Measurements from ENCODE around the gene JAKMIP1.

Gene JAKMIP1

GRCh38 chr4:6086846-6087245, 113.5 kb downstream of the JAKMIP1 start:
- no peak for FAIRE-seq

GRCh38 chr4:6085691-6086628, 114.4 kb downstream of the JAKMIP1 start:
- no peak for FAIRE-seq

DNA sequence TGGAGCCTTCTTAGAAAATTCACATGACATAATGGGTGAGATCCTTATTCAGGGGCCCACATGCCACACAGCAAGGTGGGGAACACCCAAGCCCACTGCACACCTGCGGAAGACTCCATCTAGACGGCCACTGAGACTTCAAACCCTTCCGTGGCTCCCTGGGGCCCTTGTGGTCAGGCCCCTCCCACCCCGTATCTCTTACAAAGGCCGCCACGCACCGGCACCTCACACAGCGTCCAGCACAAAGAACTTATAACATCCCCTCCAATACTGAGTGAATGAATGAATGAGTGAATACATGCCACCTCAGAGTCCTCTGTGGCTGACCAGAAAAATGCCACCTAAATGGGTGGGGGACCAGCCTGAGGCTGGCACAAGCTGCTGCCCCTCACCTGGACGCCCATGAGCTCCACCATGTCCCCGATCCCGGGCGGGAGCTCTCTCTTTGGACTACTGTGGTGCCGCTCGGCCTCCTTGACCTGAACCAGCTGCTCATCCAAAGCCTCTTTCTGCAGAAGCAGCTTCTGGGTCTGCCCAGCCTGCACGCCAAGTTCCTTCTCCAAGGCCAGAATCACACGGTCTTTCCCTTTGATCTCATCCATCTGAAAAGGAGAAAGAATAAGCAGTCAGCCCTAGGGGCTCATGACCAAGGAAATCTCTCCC, 115.2 kb downstream of the JAKMIP1 start:
- FAIRE-seq = no peak

GRCh38 chr4:6079965-6080364, 120.4 kb downstream of the JAKMIP1 start:
- no peak for FAIRE-seq

DNA sequence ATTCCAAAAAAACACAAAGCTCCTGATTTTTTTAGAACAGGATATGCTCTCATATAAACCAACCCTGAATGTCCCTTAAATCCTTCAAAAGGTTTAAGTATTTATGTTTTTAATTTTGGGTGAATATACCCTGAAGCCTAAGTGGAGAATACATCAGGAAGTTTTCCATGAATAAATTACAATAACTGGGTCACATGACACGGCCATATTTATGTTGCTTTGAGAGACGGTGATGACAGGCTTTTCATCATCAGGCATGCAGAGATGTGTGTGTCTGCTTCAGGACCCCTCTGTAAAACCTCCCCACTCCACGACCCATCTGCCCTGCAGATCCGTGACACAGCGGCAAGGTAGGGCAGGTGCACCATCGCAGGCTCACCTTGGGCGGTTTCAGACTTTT, 121.8 kb downstream of the JAKMIP1 start:
- FAIRE-seq = no peak

GRCh38 chr4:6076391-6076790, 124.0 kb downstream of the JAKMIP1 start:
- FAIRE-seq = no peak

DNA sequence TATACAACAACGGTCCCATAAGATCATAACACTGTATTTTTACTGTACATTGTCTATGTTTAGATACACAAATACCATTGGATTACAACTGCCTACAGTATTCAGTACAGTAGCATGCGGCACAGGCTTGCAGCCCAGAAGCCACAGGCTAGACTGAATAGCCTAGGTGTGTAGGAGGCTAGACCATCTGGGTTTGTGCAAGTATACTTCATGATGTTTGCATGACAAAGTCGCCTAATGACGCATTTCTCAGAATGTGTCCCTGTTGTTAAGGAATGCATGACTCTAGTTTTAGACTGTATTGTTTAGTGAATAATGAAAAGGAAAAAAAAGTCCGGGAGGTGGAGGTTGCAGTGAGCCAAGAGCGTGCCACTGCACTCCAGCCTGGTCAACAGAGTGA, 125.6 kb downstream of the JAKMIP1 start:
- FAIRE-seq = no peak

DNA sequence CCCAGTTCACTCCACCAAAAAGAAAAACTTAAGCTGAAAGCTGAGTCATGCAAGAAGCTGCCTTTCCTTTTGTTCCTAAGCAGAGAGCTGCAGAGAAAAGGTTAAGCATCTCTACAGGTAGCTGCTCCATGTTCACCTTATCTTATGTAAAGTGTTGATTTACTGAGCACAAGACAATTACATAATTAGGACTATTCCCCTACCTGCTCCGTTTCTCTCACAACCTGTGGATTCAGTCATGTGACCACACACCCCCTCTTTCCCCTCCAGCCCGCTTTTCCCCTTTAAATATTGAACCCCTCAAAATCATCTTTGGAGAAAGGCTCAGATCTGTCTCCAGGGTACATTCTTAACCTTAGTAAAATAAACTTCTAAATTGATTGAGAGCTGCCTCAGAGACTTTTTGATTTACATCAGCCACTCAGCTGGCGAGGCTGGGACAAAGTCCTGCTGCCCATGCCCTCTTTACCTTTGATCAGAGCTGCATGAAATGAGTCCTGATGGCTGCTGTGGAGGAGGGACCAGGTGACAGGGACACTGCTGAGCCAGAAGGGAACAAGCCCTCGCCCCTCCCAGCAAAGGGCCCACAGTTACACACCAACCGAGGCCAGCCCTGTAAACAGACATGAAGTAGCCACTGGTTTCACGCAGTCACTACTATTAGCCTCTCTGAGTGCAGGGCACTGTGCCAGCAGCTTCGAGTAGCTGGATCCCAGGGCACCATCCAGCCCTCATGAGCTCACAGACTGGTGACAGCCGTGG, 128.2 kb downstream of the JAKMIP1 start:
- peak; percentile 38 for FAIRE-seq

DNA sequence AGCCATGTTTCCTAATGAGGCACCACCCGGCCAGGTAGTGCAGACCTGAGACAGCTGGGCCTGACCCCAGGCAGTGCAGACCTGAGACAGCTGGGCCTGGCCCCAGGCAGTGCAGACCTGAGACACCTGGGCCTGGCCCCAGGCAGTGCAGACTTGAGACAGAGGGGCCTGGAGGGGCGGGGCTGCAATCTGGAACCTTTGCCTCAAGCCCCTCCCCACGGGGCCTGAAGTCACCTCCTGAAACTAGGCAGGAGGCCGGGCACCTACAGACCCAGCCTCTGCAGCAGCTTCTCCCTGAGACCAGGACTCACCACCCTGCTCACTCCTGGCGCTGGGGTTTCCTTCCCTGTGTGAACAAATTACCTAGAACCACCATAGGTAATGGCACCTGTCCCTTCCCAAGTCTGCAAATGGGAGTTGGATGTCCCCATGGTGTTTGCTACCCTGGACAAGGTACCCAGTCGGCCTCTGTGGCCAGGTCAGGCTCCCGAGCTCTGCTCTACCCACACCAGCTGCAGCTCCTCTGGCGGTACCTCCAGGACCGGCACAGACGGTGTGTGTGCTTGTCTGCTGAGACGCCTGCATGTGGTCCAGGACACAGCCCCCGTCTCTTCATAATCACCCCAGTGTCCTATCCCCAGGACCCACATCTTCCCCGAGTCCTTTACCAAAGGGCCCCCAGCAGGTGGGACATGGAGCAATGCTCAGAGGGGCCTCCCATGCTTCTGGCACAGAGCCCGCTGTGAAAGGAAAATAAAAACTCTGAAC, 129.0 kb downstream of the JAKMIP1 start:
- no peak for FAIRE-seq

- FAIRE-seq = no peak
Observed at GRCh38 chr4:6069845-6070709, 130.3 kb downstream of the JAKMIP1 start.

GRCh38 chr4:6068986-6069385, 131.4 kb downstream of the JAKMIP1 start:
- FAIRE-seq = no peak

GRCh38 chr4:6065934-6066590, 134.3 kb downstream of the JAKMIP1 start:
- FAIRE-seq = no peak

GRCh38 chr4:6065166-6065565, 135.2 kb downstream of the JAKMIP1 start:
- no peak for FAIRE-seq

DNA sequence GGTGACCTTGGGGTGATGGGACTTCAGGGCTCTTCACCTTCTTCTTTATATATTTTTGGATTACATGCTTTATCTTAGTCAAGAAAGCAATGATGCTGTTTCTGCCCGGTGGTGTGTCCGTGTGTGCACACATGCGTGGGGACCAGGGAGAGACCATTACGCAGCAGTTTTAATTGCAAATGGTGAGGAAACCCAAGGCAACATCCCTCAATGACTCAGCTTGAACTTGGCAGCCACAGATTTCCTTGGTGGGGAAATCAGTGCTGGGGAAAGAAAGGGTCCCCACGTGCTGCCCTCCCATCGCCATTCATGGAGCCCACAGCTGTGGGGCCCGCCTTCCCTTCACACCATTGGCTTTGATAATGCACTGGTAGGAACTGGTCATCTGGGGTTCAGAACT, 136.0 kb downstream of the JAKMIP1 start:
- FAIRE-seq = no peak

- FAIRE-seq = no peak
Observed at GRCh38 chr4:6063684-6064083, 136.7 kb downstream of the JAKMIP1 start.

DNA sequence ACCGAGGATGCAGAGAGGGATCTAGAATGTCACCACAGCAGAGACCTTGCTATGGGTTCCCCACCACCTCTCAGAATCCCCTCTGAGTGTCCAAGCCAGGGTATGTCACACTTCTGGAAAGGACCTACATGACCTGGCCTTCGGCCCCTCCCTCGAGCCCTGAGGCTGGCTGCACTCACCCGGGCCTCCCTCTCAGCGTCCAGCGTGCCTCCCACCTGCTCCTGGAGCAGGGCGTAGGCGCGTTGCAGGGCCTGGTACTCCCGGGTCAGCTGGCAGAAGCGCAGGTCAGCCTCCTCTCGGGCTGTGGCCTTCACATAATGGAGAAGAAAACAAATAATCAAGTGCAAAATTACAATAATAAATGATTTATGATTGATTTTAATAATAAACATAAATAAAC, 138.2 kb downstream of the JAKMIP1 start:
- FAIRE-seq = no peak

GRCh38 chr4:6059375-6059805, 141.0 kb downstream of the JAKMIP1 start:
- FAIRE-seq = no peak

DNA sequence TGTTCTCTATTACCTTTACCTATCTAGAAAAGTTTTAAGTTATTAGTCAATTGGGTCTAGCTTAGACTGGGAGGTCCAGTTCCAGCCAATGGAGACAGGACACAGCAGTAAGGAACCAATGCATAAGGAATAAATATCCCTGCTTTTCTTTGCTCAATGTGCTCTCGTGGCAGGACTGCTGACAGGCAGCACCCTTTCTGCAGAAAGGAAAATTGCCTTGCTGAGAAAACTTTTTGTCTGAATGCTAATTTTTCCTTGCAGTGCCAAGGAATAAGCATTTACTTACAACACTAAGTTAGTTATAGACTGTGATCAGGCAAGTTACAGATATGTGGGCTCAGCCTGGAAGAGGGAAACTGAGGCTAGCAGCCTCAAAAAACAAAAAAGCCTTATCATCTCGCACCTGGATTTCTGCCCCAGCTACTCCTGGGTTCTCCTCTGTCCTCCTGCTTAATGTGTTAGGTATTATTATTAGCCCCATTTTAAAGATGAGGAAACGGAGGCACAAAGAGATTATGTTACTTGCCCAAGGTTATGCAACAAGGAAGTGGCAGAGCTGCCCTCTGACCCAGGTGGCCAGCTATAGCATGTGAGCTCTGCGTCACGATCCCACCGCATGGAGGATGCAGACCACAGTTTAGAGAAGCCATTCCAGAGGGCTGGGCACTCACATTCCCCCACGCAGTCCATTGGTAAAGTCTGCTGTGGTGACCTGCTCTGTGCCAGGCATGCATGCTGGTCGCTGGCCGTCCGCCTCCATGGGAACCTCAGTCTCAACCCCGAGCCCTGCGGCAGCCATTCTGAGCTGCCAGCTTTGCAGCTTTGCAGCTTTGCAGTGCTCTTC, 141.6 kb downstream of the JAKMIP1 start:
- no peak for FAIRE-seq

- no peak for FAIRE-seq
Observed at GRCh38 chr4:6056976-6057766, 143.2 kb downstream of the JAKMIP1 start.

All from islet of Langerhans (tissue), 1 donor.